Stimulated activated naive CD4-positive, alpha-beta T cell treated with Interleukin-2 at 50 U/mL for 16 hours (primary cell): ENCODE results near the gene H19.

Experiments used
- DNase-seq: peaks from one replicate; lab custom pipeline; 2025; lab: John Stamatoyannopoulos, UW

Gene H19

DNA sequence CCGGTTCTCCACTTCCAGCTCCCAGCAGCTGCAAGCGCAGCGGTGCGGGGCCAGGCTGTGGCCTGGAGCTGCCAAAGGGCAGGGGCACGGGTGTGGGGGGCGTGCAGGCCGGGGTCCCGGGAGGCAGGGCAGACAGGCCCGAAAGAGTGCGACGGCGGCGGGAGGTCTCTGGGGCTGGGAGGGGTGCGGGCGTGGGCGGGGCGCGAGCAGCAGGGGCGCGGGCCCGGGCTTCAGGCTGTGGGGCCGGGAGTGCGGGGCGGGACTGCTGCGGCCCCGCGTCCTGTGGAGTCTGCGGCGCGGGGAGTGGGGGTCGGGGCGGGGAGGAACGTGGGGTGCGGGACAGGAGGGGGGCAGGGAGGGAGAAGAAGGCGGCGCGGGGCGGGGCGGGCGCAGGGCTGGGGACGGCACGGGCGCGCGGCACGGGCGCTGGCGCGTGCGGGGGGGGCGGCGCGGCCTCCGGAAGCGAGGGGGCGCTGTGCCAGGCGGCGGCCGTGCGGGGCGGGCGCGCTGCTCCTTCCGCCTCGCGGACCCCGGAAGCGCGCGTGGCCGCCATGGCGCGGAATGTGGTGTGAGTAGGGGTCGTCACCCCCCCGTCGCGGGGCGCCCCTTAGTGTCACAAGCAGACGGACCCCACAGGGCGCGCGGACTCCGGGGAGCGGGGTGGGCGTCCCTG is 50.7 kb downstream of the H19 start, which contains the start of gene MRPL23:
Gene MRPL23, plus strand, starts transcription at position 521 of the 673 bp plus-strand sequence. Its CDS starts 31 bp downstream, at position 552.
- no peak for DNase-seq
